HepG2 (cell line): ENCODE measurements around the gene MPP7.

Experiments used
- FOXJ3 ChIP-seq: sonication (generic); formaldehyde crosslinking; IDR thresholded peaks from 2 replicates; pipeline ENCODE4 v1.4.0; 2020; ENCODE audit warnings: missing genetic modification reagents, mild to moderate bottlenecking, borderline replicate concordance
- IRF2 ChIP-seq: IDR thresholded peaks from 2 replicates; pipeline ENCODE4 v1.6.1; 2018; ENCODE audit warnings: missing genetic modification reagents, missing compliant biosample characterization
- RFX5 ChIP-seq: IDR thresholded peaks from 2 replicates; pipeline ENCODE4 v1.6.1; 2011; ENCODE audit warnings: low read depth, low read length, improper control_type of control experiment
- TF ChIP-seq, protein P1 (sequence below): sonication (generic); formaldehyde crosslinking; IDR thresholded peaks from 2 replicates; pipeline ENCODE4 v1.8.0; 2022; ENCODE audit warnings: mild to moderate bottlenecking, missing genetic modification reagents, moderate library complexity
- TF ChIP-seq, protein P2 (sequence below): conservative IDR thresholded peaks from 2 replicates; pipeline ENCODE4 v1.6.1; 2018; ENCODE audit warnings: missing genetic modification reagents

- TF ChIP-seq FOXJ3 (CRISPR knock-in tag) (no peak), IRF2 (CRISPR knock-in tag) (no peak), RFX5 (no peak)
- TF ChIP-seq, protein P1, sequence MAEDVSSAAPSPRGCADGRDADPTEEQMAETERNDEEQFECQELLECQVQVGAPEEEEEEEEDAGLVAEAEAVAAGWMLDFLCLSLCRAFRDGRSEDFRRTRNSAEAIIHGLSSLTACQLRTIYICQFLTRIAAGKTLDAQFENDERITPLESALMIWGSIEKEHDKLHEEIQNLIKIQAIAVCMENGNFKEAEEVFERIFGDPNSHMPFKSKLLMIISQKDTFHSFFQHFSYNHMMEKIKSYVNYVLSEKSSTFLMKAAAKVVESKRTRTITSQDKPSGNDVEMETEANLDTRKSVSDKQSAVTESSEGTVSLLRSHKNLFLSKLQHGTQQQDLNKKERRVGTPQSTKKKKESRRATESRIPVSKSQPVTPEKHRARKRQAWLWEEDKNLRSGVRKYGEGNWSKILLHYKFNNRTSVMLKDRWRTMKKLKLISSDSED (CRISPR knock-in tag): no peak
- TF ChIP-seq, protein P2, sequence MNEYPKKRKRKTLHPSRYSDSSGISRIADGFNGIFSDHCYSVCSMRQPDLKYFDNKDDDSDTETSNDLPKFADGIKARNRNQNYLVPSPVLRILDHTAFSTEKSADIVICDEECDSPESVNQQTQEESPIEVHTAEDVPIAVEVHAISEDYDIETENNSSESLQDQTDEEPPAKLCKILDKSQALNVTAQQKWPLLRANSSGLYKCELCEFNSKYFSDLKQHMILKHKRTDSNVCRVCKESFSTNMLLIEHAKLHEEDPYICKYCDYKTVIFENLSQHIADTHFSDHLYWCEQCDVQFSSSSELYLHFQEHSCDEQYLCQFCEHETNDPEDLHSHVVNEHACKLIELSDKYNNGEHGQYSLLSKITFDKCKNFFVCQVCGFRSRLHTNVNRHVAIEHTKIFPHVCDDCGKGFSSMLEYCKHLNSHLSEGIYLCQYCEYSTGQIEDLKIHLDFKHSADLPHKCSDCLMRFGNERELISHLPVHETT (CRISPR knock-in tag): no peak
Observed at GRCh38 chr10:28331066-28331465, 28.2 kb upstream of the MPP7 start.
